Vagina (tissue), 2 donors: ENCODE data around the gene ZNF14.

Source experiments
- POLR2A ChIP-seq, 2 donors: fragments of 450-650 bp; IDR thresholded peaks; one replicate each; pipeline ENCODE4 v1.6.1; 2017; ENCODE audit warnings: antibody characterized with exemption in 2 of 2, mild to moderate bottlenecking in 2 of 2, moderate library complexity in 2 of 2
- POLR2AphosphoS5 ChIP-seq, 2 donors: sonication (generic); formaldehyde crosslinking; IDR thresholded peaks; one replicate each; pipeline ENCODE4 v1.9.0; 2017; ENCODE audit warnings: antibody characterized with exemption in 2 of 2, mild to moderate bottlenecking in 2 of 2, low read depth in 1 of 2; ENCODE audit not compliant: insufficient read depth in 1 of 2
- TF ChIP-seq, protein P1 (sequence below), 3 experiments: fragments of 450-650 bp in 2 of 3; fragments of 200-600 bp in 1 of 3; sonication (generic) in 1 of 3; IDR thresholded peaks; one replicate each; pipeline ENCODE4 v1.5.1; 2017 to 2019; ENCODE audit warnings: antibody characterized with exemption in 3 of 3, mild to moderate bottlenecking in 2 of 3, moderate library complexity in 2 of 3

- TF ChIP-seq, protein P1, sequence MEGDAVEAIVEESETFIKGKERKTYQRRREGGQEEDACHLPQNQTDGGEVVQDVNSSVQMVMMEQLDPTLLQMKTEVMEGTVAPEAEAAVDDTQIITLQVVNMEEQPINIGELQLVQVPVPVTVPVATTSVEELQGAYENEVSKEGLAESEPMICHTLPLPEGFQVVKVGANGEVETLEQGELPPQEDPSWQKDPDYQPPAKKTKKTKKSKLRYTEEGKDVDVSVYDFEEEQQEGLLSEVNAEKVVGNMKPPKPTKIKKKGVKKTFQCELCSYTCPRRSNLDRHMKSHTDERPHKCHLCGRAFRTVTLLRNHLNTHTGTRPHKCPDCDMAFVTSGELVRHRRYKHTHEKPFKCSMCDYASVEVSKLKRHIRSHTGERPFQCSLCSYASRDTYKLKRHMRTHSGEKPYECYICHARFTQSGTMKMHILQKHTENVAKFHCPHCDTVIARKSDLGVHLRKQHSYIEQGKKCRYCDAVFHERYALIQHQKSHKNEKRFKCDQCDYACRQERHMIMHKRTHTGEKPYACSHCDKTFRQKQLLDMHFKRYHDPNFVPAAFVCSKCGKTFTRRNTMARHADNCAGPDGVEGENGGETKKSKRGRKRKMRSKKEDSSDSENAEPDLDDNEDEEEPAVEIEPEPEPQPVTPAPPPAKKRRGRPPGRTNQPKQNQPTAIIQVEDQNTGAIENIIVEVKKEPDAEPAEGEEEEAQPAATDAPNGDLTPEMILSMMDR (IDR thresholded peaks at IDR 0.05), result no peak
- TF ChIP-seq POLR2AphosphoS5 (IDR thresholded peaks at IDR 0.05; ENCODE audit: insufficient read depth in 1 of 2, low read depth in 1 of 2) (no peak), POLR2A (IDR thresholded peaks at IDR 0.05) (no peak)
These were observed 44.8 kb upstream of the ZNF14 start for GRCh38 chr19:19777692-19778091.
